ENCODE results near the gene PPIC. TPM values are rescaled to one million over a fixed set of nuclear protein-coding genes. Genes with fewer than 3 reads are reported as not detected.

Gene PPIC
- total RNA-seq, 3 donors from 2014 or later (not counting 1 experiment from before 2014, with no cell fraction given), result not detected

DNA sequence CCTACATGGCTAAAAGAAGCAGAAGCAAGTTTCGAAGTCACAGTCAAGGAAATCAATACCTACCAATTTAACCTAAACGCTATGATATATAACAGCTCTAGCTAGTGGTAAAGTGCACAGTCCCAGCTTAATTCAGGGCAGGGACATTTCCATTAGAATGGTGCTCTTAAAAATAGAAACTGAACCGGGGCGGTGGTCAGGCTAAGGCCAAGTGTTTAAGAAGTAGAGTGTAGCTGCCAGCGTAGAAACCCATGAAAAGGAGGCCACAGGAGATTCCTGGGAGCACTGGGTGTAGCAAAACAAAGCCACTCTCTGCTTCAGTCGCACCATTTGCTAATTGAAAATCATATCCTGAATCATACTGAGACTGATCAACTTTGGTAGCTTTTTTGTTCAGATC is 28.8 kb downstream of the PPIC start:
- TF ChIP-seq CTCF (IDR thresholded peaks at IDR 0.05), result no peak
- no peaks in the 10 kb centered on the region for H3K36me3 ChIP-seq (ENCODE audit: control insufficient read depth, insufficient read depth, low read length)
- no peaks in the 10 kb centered on the region for H3K27me3 ChIP-seq (ENCODE audit: control insufficient read depth, insufficient read depth, low read length)
- no peak overlapping the region for H3K4me3 Mint-ChIP-seq
- WGBS (ENCODE audit: insufficient coverage), result 93% methylated on average over 6 of the region's 6 CpGs
- no peak for DNase-seq
- no peak for ATAC-seq
- no peaks in the 10 kb centered on the region for H3K36me3 Mint-ChIP-seq
- no peak overlapping the region for H3K4me3 ChIP-seq (ENCODE audit: low read length)
- H3K27ac Mint-ChIP-seq, result no peak overlapping the region
- no peaks in the 10 kb centered on the region for H3K9me3 Mint-ChIP-seq
- intact Hi-C loops (cut with micrococcal nuclease), result no loop called here
- H3K27ac ChIP-seq (ENCODE audit: low read length), result no peak overlapping the region
- no peaks in the 10 kb centered on the region for H3K4me1 ChIP-seq (ENCODE audit: control insufficient read depth, insufficient read depth, low read length)
- no peaks in the 10 kb centered on the region for H3K27me3 Mint-ChIP-seq (ENCODE audit: low read depth in 2 of 2)
- H3K4me1 Mint-ChIP-seq, result no peaks in the 10 kb centered on the region
- no peaks in the 10 kb centered on the region for H3K9me3 ChIP-seq (ENCODE audit: control insufficient read depth, insufficient read depth, low read length)

- intact Hi-C loops (cut with micrococcal nuclease), result no loop called here
- no peaks in the 10 kb centered on the region for H3K4me1 Mint-ChIP-seq
- no peaks in the 10 kb centered on the region for H3K27me3 Mint-ChIP-seq (ENCODE audit: low read depth in 2 of 2)
- Histone ChIP-seq H3K4me3 (ENCODE audit: low read length) (no peak overlapping the region), H3K4me1 (ENCODE audit: control insufficient read depth, insufficient read depth, low read length) (no peaks in the 10 kb centered on the region), H3K9me3 (ENCODE audit: control insufficient read depth, insufficient read depth, low read length) (no peaks in the 10 kb centered on the region), H3K27ac (ENCODE audit: low read length) (no peak overlapping the region), H3K27me3 (ENCODE audit: control insufficient read depth, insufficient read depth, low read length) (no peaks in the 10 kb centered on the region), H3K36me3 (ENCODE audit: control insufficient read depth, insufficient read depth, low read length) (no peaks in the 10 kb centered on the region)
- no peaks in the 10 kb centered on the region for H3K36me3 Mint-ChIP-seq
- no peaks in the 10 kb centered on the region for H3K9me3 Mint-ChIP-seq
- no peak for TF ChIP-seq CTCF (IDR thresholded peaks at IDR 0.05)
- no peak overlapping the region for H3K27ac Mint-ChIP-seq
- 99% methylated on average over 6 of the region's 6 CpGs for WGBS (ENCODE audit: insufficient coverage)
- no peak for DNase-seq
- H3K4me3 Mint-ChIP-seq, result no peak overlapping the region
- no peak for ATAC-seq
Measured at GRCh38 chr5:123007182-123007581, 29.3 kb downstream of the PPIC start.

GRCh38 chr5:123001808-123002207 is 34.7 kb downstream of the PPIC start:
- WGBS (ENCODE audit: insufficient coverage), result 89% methylated on average over 6 of the region's 7 CpGs

More at GRCh38 chr5:123001808-123002207, 34.7 kb downstream of the PPIC start:
- DNase-seq (no peak), ATAC-seq (no peak)
- no peaks in the 10 kb centered on the region for H3K4me1 ChIP-seq (ENCODE audit: control insufficient read depth, insufficient read depth, low read length)
- H3K4me1 Mint-ChIP-seq, result no peaks in the 10 kb centered on the region
- H3K9me3 Mint-ChIP-seq, result no peaks in the 10 kb centered on the region
- TF ChIP-seq CTCF (IDR thresholded peaks at IDR 0.05), result no peak
- intact Hi-C loops (cut with micrococcal nuclease), result no loop called here
- no peaks in the 10 kb centered on the region for H3K27me3 ChIP-seq (ENCODE audit: control insufficient read depth, insufficient read depth, low read length)
- H3K4me3 Mint-ChIP-seq, result no peak overlapping the region
- H3K9me3 ChIP-seq (ENCODE audit: control insufficient read depth, insufficient read depth, low read length), result no peaks in the 10 kb centered on the region
- no peaks in the 10 kb centered on the region for H3K36me3 Mint-ChIP-seq
- no peak overlapping the region for H3K4me3 ChIP-seq (ENCODE audit: low read length)
- H3K27ac Mint-ChIP-seq, result no peak overlapping the region
- H3K27ac ChIP-seq (ENCODE audit: low read length), result no peak overlapping the region
- no peaks in the 10 kb centered on the region for H3K27me3 Mint-ChIP-seq (ENCODE audit: low read depth in 2 of 2)
- H3K36me3 ChIP-seq (ENCODE audit: control insufficient read depth, insufficient read depth, low read length), result no peaks in the 10 kb centered on the region

Data from natural killer cell (primary cell).